ENCODE results near the gene TP53RK. TPM values are rescaled to one million over a fixed set of nuclear protein-coding genes. Genes with fewer than 3 reads are reported as not detected.
A peak's percentile ranks its signal among the peaks of the same experiment; 100 is the strongest.

Gene TP53RK
- total RNA-seq, 6 donors from 2014 or later = 8.1 to 21.9 (median 12.5) TPM

DNA sequence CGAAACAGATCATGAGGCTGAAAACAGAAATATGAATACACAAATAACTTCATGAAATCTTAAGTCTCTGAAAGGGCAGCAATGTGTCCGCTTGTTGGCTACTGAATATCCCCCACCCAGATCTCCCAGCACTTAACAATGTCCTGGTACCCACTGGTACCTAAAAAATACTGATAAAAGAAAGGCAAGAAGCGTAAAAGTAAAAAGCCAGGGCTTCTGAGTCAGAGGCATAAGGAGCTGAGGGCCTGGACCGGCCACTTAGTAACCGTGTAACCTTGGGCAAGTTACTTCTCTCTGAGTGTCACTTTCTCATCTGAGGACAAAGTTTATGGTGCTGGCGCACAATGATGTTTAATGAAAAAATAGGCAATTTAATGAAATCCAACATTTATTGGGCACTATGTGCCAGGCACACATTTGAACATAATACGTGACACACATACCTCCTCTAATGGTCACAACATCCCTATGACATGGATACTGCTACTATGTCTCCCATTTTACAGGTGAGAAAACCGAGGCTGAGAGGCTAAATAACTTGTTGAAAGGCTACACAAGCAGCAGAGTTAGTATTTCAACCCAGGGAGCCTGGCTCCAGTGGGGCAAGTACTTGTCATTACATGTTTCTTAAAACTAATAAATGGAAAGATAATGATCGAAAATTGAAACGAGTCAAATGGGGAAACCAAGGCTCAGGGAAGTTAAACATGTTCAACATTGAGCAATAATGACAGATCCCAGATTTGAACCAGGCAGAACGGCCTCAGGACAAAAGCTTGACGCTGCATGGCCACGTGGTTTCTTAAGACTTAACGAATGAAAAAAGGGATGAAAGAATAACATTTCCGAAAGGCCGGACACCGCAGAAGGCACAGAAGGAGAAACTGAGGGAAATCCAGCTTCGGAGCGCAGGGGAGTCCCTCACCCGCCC is 828 bp downstream of the TP53RK start:
- no peaks in the 10 kb centered on the region for H3K9me3 ChIP-seq
- no peaks in the 10 kb centered on the region for H3K27me3 ChIP-seq
- peak overlapping the region; percentile 54 to 96 (median 77) for H3K4me3 ChIP-seq
- DNase-seq = peak in 1 of 2 donors; percentile 30
- peak in 1 of 2 donors; percentile 4 for ATAC-seq (ENCODE audit: low FRiP score in 2 of 2)
- H3K36me3 ChIP-seq = peaks cover 0 to 24% (median 2%) of the 10 kb centered on the region in 4 donors
- 17 to 19% methylated on average over 19 to 20 of the region's 20 CpGs for WGBS, 2 donors
- TF ChIP-seq POLR2A (IDR thresholded peaks at IDR 0.05) = no peak
- TF ChIP-seq EP300 (IDR thresholded peaks at IDR 0.05) = no peak
- TF ChIP-seq, protein P1, sequence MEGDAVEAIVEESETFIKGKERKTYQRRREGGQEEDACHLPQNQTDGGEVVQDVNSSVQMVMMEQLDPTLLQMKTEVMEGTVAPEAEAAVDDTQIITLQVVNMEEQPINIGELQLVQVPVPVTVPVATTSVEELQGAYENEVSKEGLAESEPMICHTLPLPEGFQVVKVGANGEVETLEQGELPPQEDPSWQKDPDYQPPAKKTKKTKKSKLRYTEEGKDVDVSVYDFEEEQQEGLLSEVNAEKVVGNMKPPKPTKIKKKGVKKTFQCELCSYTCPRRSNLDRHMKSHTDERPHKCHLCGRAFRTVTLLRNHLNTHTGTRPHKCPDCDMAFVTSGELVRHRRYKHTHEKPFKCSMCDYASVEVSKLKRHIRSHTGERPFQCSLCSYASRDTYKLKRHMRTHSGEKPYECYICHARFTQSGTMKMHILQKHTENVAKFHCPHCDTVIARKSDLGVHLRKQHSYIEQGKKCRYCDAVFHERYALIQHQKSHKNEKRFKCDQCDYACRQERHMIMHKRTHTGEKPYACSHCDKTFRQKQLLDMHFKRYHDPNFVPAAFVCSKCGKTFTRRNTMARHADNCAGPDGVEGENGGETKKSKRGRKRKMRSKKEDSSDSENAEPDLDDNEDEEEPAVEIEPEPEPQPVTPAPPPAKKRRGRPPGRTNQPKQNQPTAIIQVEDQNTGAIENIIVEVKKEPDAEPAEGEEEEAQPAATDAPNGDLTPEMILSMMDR (IDR thresholded peaks at IDR 0.05) = no peak
- no peak for TF ChIP-seq POLR2AphosphoS5 (IDR thresholded peaks at IDR 0.05)
- H3K27ac ChIP-seq = peak overlapping the region; percentile 93 to 95 (median 94)
- peaks cover 24 to 32% (median 28%) of the 10 kb centered on the region in 4 donors for H3K4me1 ChIP-seq

DNA sequence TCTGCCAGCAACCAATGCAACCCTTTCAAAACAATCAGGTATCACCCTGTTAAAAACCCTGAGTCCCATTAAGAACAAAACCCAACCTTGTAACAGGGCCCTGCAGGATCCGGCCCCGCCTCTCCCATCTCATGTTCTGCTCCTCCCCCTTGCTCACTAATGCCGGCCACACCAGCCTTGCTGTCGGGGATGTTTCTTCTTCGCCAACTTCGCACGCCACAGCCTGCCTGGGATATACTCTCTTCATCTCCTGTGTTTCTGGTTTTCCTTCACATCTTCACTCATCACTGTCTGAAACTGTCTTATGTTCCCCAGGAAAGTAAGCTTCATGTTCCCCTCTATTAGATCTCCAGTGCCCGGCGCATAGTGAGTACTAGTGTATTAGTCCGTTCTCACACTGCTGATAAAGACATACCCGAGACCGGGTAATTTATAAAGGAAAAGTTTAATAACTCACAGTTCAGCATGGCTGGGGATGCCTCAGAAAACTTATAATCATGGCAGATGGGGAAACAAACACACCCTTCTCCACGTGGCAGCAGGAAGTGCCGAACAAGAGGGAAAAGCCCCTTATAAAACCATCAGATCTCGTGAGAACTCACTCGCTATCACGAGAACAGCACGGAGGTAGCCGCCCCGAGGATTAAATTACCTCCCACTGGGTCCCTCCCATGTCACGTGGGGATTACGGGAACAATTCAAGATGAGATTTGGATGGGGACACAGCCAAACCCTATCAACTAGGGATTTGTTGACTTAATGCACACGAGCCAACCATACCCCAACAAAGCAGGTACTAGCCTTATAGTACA is 5.1 kb downstream of the TP53RK start:
- H3K36me3 ChIP-seq = peaks cover 0 to 32% (median 2%) of the 10 kb centered on the region in 4 donors
- H3K27ac ChIP-seq = peak overlapping the region in 3 of 4 donors; percentile 2 to 35 (median 15)
- peak; percentile 76 to 79 for ATAC-seq (ENCODE audit: low FRiP score in 2 of 2)
- WGBS, 2 donors = 57 to 59% methylated on average over 23 of the region's 23 CpGs
- H3K27me3 ChIP-seq = no peaks in the 10 kb centered on the region
- peak overlapping the region in 3 of 4 donors; percentile 19 to 39 (median 35) for H3K4me3 ChIP-seq
- TF ChIP-seq POLR2AphosphoS5 (IDR thresholded peaks at IDR 0.05) = no peak
- no peak for TF ChIP-seq EP300 (IDR thresholded peaks at IDR 0.05)
- no peak for TF ChIP-seq POLR2A (IDR thresholded peaks at IDR 0.05)
- H3K4me1 ChIP-seq = peaks cover 26 to 37% (median 32%) of the 10 kb centered on the region in 4 donors
- H3K9me3 ChIP-seq = no peaks in the 10 kb centered on the region
- peak in 1 of 2 donors; percentile 65 for DNase-seq

DNA sequence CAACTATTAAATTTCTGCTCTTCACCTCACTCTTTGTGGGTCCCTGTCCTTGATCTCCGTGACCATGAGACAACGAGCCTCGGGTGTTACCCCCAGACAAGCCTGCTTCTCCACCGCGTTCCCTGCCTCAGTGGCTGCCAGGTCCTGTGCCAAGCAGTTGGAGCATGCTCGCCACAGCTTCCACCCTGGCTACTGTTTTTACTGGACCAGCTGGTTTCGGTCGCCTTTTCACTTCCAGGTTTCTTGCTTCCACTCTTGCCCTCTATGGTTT is 5.6 kb downstream of the TP53RK start:
- no peaks in the 10 kb centered on the region for H3K9me3 ChIP-seq
- H3K36me3 ChIP-seq = peaks cover 0 to 32% (median 2%) of the 10 kb centered on the region in 4 donors
- 62 to 87% methylated on average over 8 of the region's 8 CpGs for WGBS, 2 donors
- H3K4me1 ChIP-seq = peaks cover 26 to 34% (median 31%) of the 10 kb centered on the region in 4 donors
- DNase-seq (no peak), ATAC-seq (ENCODE audit: low FRiP score in 2 of 2) (no peak)
- TF ChIP-seq POLR2A (IDR thresholded peaks at IDR 0.05) = no peak
- TF ChIP-seq, protein P1 (IDR thresholded peaks at IDR 0.05) = no peak
- TF ChIP-seq POLR2AphosphoS5 (IDR thresholded peaks at IDR 0.05) = no peak
- TF ChIP-seq EP300 (IDR thresholded peaks at IDR 0.05) = no peak
- H3K4me3 ChIP-seq = peak overlapping the region in 3 of 4 donors; percentile 19 to 39 (median 35)
- H3K27me3 ChIP-seq = no peaks in the 10 kb centered on the region
- peak overlapping the region in 2 of 4 donors; percentile 15 to 35 for H3K27ac ChIP-seq

DNA sequence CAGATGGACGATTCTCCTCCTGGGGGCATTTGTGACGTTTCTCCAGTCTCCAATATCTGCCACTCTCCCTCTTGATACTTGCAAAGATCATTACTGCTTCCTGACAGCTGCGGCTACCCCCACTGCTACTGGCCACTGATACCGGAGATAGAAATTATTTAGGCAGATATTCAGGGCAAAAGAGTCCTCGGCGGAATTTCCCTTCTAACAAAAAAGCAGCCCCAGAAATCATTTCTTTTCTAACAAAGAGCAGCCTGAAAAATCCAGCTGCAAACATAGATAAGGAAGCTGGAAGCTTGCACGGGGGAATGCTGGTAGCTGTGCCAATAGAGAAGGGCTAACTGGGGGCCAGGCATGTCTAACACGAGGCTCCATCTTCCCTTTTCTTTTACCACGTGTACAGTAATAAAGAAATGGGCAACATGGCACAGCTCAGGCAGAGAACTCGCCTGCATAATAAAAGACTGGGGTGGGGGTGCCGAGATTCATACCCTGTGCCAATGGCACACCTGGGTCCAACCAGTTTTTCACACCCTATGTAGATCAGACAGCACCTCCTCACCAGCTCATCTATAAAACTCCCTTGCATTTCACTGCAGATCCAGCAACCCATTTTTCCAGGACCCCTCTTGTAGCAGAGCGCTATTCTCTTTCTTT is 6.1 kb downstream of the TP53RK start:
- Histone ChIP-seq H3K9me3 (no peaks in the 10 kb centered on the region), H3K4me1 (peaks cover 21 to 29% (median 27%) of the 10 kb centered on the region in 4 donors), H3K27me3 (no peaks in the 10 kb centered on the region), H3K4me3 (peak overlapping the region in 3 of 4 donors; percentile 19 to 39 (median 35)), H3K27ac (peak overlapping the region in 2 of 4 donors; percentile 15 to 35), H3K36me3 (peaks cover 0 to 32% (median 2%) of the 10 kb centered on the region in 4 donors)
- DNase-seq = no peak
- TF ChIP-seq EP300 (IDR thresholded peaks at IDR 0.05) (no peak), POLR2A (IDR thresholded peaks at IDR 0.05) (no peak), POLR2AphosphoS5 (IDR thresholded peaks at IDR 0.05) (no peak)
- TF ChIP-seq, protein P1 (IDR thresholded peaks at IDR 0.05) = no peak
- WGBS, 2 donors = 41 to 42% methylated on average over 12 of the region's 12 CpGs
- no peak for ATAC-seq (ENCODE audit: low FRiP score in 2 of 2)

Measured in upper lobe of left lung (tissue), 6 donors.